D721Med (cell line): ENCODE results near the gene GTF2F2.

Experiments used
- DNase-seq: peaks from one replicate; pipeline ENCODE4 v3.0.0; 2011; ENCODE audit warnings: low spot score; ENCODE audit not compliant: insufficient read length
- FAIRE-seq: peaks from 2 replicates; lab custom pipeline; 2011; peaks lifted over from hg19 to GRCh38; lab: Jason Lieb, UNC
- TF ChIP-seq, protein P1 (sequence below): IDR thresholded peaks from 2 replicates; pipeline ENCODE4 v1.5.1; 2012; ENCODE audit warnings: mild to moderate bottlenecking, control low read depth; ENCODE audit not compliant: insufficient read depth; ENCODE audit errors: missing control alignments

GTF2F2 gene

DNA sequence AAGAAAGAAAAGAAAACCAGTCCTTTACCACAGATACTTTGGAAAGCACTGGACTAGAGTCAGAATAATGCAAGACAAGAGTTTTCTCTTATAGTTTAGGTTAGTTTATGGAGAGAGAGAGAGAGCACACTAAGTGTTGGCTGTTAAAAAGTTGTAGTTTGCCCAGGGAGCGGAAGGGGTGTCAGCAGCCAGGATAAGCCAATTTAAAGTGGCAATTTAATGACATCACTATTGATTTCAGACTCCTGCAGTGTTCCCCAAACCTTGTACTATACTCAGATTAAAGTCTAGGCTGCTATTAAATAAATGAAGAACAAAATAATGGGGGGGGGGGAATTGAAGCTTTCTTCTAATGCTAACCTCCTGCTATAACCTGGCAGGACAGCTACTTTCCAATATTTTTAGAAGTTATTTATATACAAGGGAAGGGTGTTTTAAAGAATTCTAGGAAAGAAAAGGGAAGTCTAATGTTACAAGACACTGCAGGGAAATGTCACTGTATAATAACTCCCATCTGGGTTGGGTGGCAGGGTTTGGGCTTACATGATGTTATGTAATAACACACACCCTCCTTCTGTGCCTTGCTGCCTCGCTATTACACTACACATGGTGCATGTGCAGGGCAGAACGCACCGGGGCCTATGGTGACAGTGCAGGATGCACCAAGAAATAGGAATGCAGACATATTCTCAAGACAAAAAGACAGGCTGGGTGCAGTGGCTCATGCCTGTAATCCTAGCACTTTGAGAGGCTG, 200.7 kb downstream of the GTF2F2 start:
- TF ChIP-seq, protein P1, sequence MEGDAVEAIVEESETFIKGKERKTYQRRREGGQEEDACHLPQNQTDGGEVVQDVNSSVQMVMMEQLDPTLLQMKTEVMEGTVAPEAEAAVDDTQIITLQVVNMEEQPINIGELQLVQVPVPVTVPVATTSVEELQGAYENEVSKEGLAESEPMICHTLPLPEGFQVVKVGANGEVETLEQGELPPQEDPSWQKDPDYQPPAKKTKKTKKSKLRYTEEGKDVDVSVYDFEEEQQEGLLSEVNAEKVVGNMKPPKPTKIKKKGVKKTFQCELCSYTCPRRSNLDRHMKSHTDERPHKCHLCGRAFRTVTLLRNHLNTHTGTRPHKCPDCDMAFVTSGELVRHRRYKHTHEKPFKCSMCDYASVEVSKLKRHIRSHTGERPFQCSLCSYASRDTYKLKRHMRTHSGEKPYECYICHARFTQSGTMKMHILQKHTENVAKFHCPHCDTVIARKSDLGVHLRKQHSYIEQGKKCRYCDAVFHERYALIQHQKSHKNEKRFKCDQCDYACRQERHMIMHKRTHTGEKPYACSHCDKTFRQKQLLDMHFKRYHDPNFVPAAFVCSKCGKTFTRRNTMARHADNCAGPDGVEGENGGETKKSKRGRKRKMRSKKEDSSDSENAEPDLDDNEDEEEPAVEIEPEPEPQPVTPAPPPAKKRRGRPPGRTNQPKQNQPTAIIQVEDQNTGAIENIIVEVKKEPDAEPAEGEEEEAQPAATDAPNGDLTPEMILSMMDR, result no peak
- FAIRE-seq (no peak), DNase-seq (no peak)

DNA sequence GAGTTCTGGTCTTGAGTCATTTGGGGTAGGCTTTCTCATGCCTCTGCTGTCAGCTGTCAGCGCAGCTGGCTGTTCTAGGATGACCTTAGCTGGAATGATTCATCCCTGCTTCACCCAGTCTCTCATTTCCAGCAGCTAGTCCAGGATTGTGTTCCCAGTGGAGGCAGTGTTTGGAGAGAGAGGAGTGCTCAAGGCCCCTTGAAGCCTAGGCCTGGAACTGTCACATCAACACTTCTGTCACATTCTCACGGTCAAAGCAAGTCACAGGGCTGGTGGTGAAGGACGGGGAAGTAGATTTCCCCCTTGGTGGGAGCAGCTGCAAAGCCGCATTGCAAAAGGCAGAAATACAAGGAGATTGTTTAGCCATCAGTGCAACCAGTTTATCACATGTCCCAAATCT, 205.5 kb downstream of the GTF2F2 start:
- no peak for DNase-seq
- TF ChIP-seq, protein P1, result no peak
- FAIRE-seq, result no peak

DNA sequence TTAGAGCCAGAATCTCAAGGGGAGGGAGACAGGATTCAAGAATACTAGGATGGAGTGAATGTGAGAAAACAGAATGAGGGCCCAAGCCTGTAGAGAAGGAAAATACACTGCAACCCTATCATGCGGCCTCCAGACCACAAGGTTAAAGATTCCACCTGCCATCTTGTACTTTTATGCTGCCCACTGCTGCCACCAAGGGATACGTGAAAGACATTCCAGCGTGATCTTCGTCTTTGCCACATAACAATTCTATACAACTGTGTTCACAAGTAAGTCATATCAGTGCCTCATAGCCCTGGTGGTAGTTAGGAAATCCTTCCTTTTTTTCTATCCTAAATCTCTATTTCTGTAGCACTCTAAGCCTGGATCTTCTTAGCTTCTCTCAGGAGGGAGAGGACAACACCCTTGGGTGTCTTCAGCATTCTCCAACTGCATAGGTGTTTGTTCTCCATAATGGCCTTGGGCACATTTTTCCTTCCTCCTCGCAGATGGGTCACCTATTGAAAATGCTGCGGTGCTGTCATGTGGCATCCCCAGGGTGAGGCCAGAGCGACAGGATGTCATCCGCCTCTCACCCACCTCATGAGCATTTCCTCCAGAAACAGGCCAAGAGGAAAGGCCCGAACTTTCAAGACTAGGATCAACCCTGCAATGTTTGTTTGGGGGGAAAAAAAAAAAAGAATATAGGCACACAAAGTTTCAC, 207.1 kb downstream of the GTF2F2 start:
- DNase-seq, result no peak
- TF ChIP-seq, protein P1, result no peak
- FAIRE-seq, result no peak

DNA sequence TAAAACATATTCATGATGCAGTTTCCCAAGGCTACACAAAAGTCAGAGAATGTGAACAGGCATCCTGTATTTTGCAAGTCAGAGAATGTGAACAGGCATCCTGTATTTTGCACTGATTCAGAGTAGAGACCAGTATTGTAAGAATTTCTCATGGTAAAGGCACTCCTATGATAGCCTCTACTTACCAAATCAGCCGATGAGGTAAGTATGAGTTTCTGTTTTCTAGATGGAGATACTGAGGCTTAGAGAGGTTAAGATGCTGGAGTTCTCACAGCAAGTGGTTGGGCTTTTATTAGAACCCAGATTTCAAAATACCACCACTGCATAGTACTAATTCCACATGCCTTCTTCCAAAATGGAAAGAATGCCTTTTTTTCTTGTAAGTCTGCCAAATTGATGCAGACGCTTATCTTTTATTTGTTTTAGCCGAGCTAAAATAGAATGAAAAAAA, 208.4 kb downstream of the GTF2F2 start:
- FAIRE-seq (no peak), DNase-seq (no peak)
- TF ChIP-seq, protein P1, result no peak

DNA sequence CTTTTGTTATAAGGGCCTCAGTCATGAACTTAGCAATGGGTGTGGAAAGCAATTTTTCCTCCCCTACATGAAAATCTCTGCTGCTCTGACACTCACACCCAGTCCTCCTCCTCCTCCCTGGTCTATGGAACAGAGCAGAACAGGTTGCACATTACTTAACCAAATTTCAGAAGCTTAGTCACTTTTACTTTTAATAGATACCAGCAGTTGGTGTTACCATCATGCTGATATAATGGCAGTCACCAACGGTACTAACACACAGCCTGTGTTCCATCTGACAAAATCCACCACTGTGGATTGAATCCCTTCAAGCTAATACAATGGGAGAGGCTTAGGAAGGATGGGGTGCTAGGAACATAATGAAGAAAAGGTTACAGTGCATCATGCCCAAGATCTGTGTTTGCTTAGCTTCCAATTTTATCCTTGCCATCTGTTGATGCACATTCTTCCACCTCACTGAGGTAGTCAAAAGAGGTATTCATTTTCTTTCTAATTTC, 210.9 kb downstream of the GTF2F2 start:
- no peak for FAIRE-seq
- no peak for DNase-seq
- TF ChIP-seq, protein P1, result no peak

DNA sequence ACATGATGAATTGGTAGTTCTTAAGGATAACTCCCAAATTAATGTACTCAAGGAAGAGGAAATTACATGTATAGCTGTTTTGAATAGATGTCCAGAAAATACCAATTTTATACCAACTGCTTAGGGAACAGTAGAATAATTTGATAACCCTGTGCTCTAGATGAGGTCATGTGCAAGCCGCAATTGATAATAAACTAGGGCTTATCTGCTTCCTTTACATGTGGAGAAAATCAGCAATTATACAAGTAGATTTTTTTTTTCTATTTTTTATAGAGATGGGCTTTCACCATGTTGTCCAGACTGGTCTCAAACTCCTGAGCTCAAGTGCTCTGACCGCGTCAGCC, 211.4 kb downstream of the GTF2F2 start:
- no peak for FAIRE-seq
- TF ChIP-seq, protein P1, result no peak

More for the DNA sequence above, 211.4 kb downstream of the GTF2F2 start:
- DNase-seq, result no peak
